H1 (cell line): ENCODE measurements around the gene ETF1. TPM values are rescaled to one million over a fixed set of nuclear protein-coding genes. Genes with fewer than 3 reads are reported as not detected.

Source experiments
- JUN ChIP-seq: IDR thresholded peaks from 2 replicates; pipeline ENCODE4 v1.6.1; 2011; ENCODE audit warnings: low read depth, mild to moderate bottlenecking, improper control_type of control experiment, low read length
- JUND ChIP-seq: IDR thresholded peaks from 2 replicates; pipeline ENCODE4 v1.6.1; 2011; ENCODE audit warnings: mild to moderate bottlenecking, improper control_type of control experiment, low read length
- SIRT6 ChIP-seq: IDR thresholded peaks from one replicate; pipeline ENCODE4 v1.7.1; 2012; ENCODE audit warnings: low read length, inconsistent platforms
- SIX5 ChIP-seq: IDR thresholded peaks from 2 replicates; pipeline ENCODE4 v1.6.1; 2011; ENCODE audit warnings: mild to moderate bottlenecking, low read depth, low read length
- polyA plus RNA-seq, 7 experiments: library from polyadenylated mRNA; depleted of rRNA in 3 of 7; stranded (reverse) in 5 of 7; unstranded in 2 of 7; fragments of >200 nt in 5 of 7; fragments of 200-250 nt in 2 of 7; gene quantifications; 1 replicate in 5 of 7; 2 replicates in 1 of 7; 4 replicates in 1 of 7; pipeline versions ENCODE4 v1.2.1 to v1.2.3, GENCODE V29; 2011 to 2013; ENCODE audit warnings: missing spikeins in 2 of 7, mixed read lengths in 2 of 7
- total RNA-seq: library from RNA; stranded (reverse); fragmentation: NEBNext Ultra II Directional; extraction: Animal tissue kit (Norgen Biotek cat#: 25700); gene quantifications from 2 replicates; pipeline ENCODE4 v1.2.1, GENCODE V29; 2021
- TF ChIP-seq, protein P1 (sequence below), 3 experiments: IDR thresholded peaks; 1 replicate in 2 of 3; 2 replicates in 1 of 3; pipeline versions ENCODE4 v1.5.1 to v1.6.1; 2011; ENCODE audit warnings: low read length in 3 of 3, mild to moderate bottlenecking in 3 of 3, inconsistent platforms in 2 of 3, low read depth in 1 of 3, moderate library complexity in 1 of 3; ENCODE audit not compliant: insufficient read depth in 1 of 3; ENCODE audit errors: control extremely low read depth in 1 of 3
- TF ChIP-seq, protein P2 (sequence below): IDR thresholded peaks from 2 replicates; pipeline ENCODE4 v1.6.1; 2011; ENCODE audit warnings: low read depth, mild to moderate bottlenecking, low read length; ENCODE audit not compliant: insufficient read depth

The ETF1 gene
- total and polyA plus RNA-seq, 2 of the 8 experiments (the other 6 are each of a cell fraction or from before 2014, with no cell fraction given), result 50.5 to 168 TPM

DNA sequence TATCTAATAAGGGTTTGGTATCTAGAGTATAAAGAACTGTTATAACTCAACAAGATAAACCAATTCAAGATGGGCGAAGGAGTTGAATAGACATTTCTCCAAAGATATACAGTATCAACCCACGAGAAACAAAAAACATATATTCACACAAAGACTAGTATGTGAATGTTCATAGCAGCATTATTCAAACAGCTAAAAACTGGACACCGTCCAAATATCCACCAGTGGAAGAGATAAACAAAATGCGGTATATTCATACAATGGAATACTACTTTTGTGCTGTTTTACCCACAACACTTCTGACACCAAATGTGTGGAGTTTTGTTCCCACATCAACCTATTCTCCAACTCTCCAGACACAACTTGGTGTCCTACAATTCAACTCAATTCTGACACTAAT is 44.7 kb downstream of the ETF1 start (continued):
- TF ChIP-seq JUND (no peak), JUN (no peak), SIRT6 (no peak), SIX5 (no peak)
- TF ChIP-seq, protein P1, sequence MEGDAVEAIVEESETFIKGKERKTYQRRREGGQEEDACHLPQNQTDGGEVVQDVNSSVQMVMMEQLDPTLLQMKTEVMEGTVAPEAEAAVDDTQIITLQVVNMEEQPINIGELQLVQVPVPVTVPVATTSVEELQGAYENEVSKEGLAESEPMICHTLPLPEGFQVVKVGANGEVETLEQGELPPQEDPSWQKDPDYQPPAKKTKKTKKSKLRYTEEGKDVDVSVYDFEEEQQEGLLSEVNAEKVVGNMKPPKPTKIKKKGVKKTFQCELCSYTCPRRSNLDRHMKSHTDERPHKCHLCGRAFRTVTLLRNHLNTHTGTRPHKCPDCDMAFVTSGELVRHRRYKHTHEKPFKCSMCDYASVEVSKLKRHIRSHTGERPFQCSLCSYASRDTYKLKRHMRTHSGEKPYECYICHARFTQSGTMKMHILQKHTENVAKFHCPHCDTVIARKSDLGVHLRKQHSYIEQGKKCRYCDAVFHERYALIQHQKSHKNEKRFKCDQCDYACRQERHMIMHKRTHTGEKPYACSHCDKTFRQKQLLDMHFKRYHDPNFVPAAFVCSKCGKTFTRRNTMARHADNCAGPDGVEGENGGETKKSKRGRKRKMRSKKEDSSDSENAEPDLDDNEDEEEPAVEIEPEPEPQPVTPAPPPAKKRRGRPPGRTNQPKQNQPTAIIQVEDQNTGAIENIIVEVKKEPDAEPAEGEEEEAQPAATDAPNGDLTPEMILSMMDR (IDR thresholded peaks at IDR 0.05; ENCODE audit: control extremely low read depth in 1 of 3, insufficient read depth in 1 of 3, low read depth in 1 of 3, low read length in 3 of 3), result no peak
- TF ChIP-seq, protein P2, sequence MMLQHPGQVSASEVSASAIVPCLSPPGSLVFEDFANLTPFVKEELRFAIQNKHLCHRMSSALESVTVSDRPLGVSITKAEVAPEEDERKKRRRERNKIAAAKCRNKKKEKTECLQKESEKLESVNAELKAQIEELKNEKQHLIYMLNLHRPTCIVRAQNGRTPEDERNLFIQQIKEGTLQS, result no peak
